BJ (cell line): ENCODE data around the gene EIF4A3. TPM values are rescaled to one million over a fixed set of nuclear protein-coding genes. Genes with fewer than 3 reads are reported as not detected.

Experiments
- CTCF ChIA-PET: fragments of 350-600 bp; formaldehyde crosslinking; extraction: SDS; loops from one replicate; lab custom pipeline; 2021; ENCODE audit warnings: antibody characterized with exemption, inconsistent platforms; lab: Yijun Ruan, JAX
- POLR2A ChIA-PET: fragments of 300-600 bp; sonication (Branson Sonifier 250); formaldehyde crosslinking; extraction: SDS; loops from one replicate; lab custom pipeline; 2021; ENCODE audit warnings: antibody characterized with exemption; lab: Charles Lee
- DNase-seq: peaks from one replicate; pipeline ENCODE4 v3.0.0-alpha.2; 2011; ENCODE audit warnings: low read depth
- H3K27me3 ChIP-seq: 2 replicates; pipeline ENCODE4 v1.6.0; 2011; ENCODE audit warnings: low read length; ENCODE audit not compliant: control insufficient read depth, insufficient read depth
- H3K36me3 ChIP-seq: 2 replicates; pipeline ENCODE4 v1.5.1; 2011; ENCODE audit warnings: low read length; ENCODE audit not compliant: control insufficient read depth, insufficient read depth
- H3K4me3 ChIP-seq: 2 replicates; pipeline ENCODE4 v1.5.1; 2011; ENCODE audit warnings: low read depth, mild to moderate bottlenecking, control low read depth, low read length
- CTCF ChIP-seq: IDR thresholded peaks from 2 replicates; pipeline ENCODE4 v1.5.1; 2011; ENCODE audit warnings: low read depth, mild to moderate bottlenecking, control low read depth, inconsistent platforms, low read length, moderate library complexity; ENCODE audit not compliant: insufficient read depth
- polyA plus RNA-seq: library from polyadenylated mRNA; depleted of rRNA; stranded (reverse); fragments of >200 nt; gene quantifications from 2 replicates; pipeline ENCODE4 v1.2.3, GENCODE V29; 2011

Gene EIF4A3
- polyA plus RNA-seq, 1 experiment = 89.4 TPM

- Histone ChIP-seq H3K36me3 (no peaks in the 10 kb centered on the region), H3K4me3 (no peak overlapping the region), H3K27me3 (peaks cover 6% of the 10 kb centered on the region)
- TF ChIP-seq CTCF = no peak
- DNase-seq = no peak
- CTCF ChIA-PET = interaction anchor here (0.9 to 9.8 kb wide), 2 partner anchors 14 kb away, joined by 3 to 44 read pairs; no protein-coding TSS in a partner anchor
- POLR2A ChIA-PET = no interaction called here
Observed at GRCh38 chr17:80182118-80182844, 35.4 kb upstream of the EIF4A3 start.

GRCh38 chr17:80181431-80181830 is 34.5 kb upstream of the EIF4A3 start:
- POLR2A ChIA-PET = no interaction called here
- no peak for DNase-seq
- CTCF ChIA-PET = interaction anchor here (0.9 to 9.8 kb wide), 2 partner anchors 14 to 15 kb away, joined by 3 to 44 read pairs; no protein-coding TSS in a partner anchor
- Histone ChIP-seq H3K27me3 (peaks cover 6% of the 10 kb centered on the region), H3K4me3 (no peak overlapping the region), H3K36me3 (no peaks in the 10 kb centered on the region)
- no peak for TF ChIP-seq CTCF

- no peak overlapping the region for H3K4me3 ChIP-seq
- no peak for TF ChIP-seq CTCF
- H3K36me3 ChIP-seq = no peaks in the 10 kb centered on the region
- ChIA-PET CTCF (interaction anchor here (9.8 kb wide), 1 partner anchor 16 kb away, joined by 44 read pairs; no protein-coding TSS in a partner anchor), POLR2A (no interaction called here)
- peaks cover 6% of the 10 kb centered on the region for H3K27me3 ChIP-seq
- no peak for DNase-seq
Observed at GRCh38 chr17:80180192-80180591, 33.3 kb upstream of the EIF4A3 start.

GRCh38 chr17:80177986-80178595 is 31.2 kb upstream of the EIF4A3 start:
- no peaks in the 10 kb centered on the region for H3K36me3 ChIP-seq
- POLR2A ChIA-PET = no interaction called here
- H3K27me3 ChIP-seq = peaks cover 6% of the 10 kb centered on the region
- H3K4me3 ChIP-seq = no peak overlapping the region
- DNase-seq = no peak
- CTCF ChIA-PET = interaction anchor here (1.0 to 9.8 kb wide), 2 partner anchors 18 to 77 kb away, joined by 3 to 44 read pairs; partner anchors contain the start of gene GAA
- TF ChIP-seq CTCF = no peak

- DNase-seq = no peak
- no peak for TF ChIP-seq CTCF
- CTCF ChIA-PET = interaction anchor here (9.8 kb wide), 1 partner anchor 20 kb away, joined by 44 read pairs; no protein-coding TSS in a partner anchor
- POLR2A ChIA-PET = no interaction called here
- Histone ChIP-seq H3K36me3 (no peaks in the 10 kb centered on the region), H3K27me3 (peaks cover 4% of the 10 kb centered on the region), H3K4me3 (no peak overlapping the region)
Observed at GRCh38 chr17:80176757-80177156, 29.8 kb upstream of the EIF4A3 start.
